ENCODE measurements around the gene AOX1.

AOX1 gene

GRCh38 chr2:200595913-200596312 is 10.1 kb downstream of the AOX1 start:
- no peak for TF ChIP-seq EZH2phosphoT487 (IDR thresholded peaks at IDR 0.05; ENCODE audit: borderline replicate concordance, low read length)
- TF ChIP-seq, protein P1, sequence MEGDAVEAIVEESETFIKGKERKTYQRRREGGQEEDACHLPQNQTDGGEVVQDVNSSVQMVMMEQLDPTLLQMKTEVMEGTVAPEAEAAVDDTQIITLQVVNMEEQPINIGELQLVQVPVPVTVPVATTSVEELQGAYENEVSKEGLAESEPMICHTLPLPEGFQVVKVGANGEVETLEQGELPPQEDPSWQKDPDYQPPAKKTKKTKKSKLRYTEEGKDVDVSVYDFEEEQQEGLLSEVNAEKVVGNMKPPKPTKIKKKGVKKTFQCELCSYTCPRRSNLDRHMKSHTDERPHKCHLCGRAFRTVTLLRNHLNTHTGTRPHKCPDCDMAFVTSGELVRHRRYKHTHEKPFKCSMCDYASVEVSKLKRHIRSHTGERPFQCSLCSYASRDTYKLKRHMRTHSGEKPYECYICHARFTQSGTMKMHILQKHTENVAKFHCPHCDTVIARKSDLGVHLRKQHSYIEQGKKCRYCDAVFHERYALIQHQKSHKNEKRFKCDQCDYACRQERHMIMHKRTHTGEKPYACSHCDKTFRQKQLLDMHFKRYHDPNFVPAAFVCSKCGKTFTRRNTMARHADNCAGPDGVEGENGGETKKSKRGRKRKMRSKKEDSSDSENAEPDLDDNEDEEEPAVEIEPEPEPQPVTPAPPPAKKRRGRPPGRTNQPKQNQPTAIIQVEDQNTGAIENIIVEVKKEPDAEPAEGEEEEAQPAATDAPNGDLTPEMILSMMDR (IDR thresholded peaks at IDR 0.05; ENCODE audit: low read depth, low read length, poor library complexity, severe bottlenecking) = no peak
- Histone ChIP-seq H3K4me2 (ENCODE audit: low read length) (no peak overlapping the region), H3K9me2 (replicated peaks; ENCODE audit: control insufficient read depth, low read length) (no peaks in the 10 kb centered on the region), H3K27ac (ENCODE audit: low read depth, low read length) (no peak overlapping the region), H3K27me3 (ENCODE audit: control insufficient read depth, low read length) (peaks cover 36% of the 10 kb centered on the region), H3K79me2 (ENCODE audit: control insufficient read depth, low read length) (no peaks in the 10 kb centered on the region), H3F3A (ENCODE audit: control insufficient read depth, insufficient read depth) (no peaks in the 10 kb centered on the region), H4K20me1 (ENCODE audit: control insufficient read depth, insufficient read depth, low read depth, low read length) (no peaks in the 10 kb centered on the region), H3K4me3 (ENCODE audit: low read length) (no peak overlapping the region), H3K4me1 (ENCODE audit: control insufficient read depth, low read length) (no peaks in the 10 kb centered on the region), H3K9me3 (ENCODE audit: control insufficient read depth, insufficient read depth, low read length) (no peaks in the 10 kb centered on the region), H3K36me3 (ENCODE audit: control insufficient read depth, low read length) (no peaks in the 10 kb centered on the region)

DNA sequence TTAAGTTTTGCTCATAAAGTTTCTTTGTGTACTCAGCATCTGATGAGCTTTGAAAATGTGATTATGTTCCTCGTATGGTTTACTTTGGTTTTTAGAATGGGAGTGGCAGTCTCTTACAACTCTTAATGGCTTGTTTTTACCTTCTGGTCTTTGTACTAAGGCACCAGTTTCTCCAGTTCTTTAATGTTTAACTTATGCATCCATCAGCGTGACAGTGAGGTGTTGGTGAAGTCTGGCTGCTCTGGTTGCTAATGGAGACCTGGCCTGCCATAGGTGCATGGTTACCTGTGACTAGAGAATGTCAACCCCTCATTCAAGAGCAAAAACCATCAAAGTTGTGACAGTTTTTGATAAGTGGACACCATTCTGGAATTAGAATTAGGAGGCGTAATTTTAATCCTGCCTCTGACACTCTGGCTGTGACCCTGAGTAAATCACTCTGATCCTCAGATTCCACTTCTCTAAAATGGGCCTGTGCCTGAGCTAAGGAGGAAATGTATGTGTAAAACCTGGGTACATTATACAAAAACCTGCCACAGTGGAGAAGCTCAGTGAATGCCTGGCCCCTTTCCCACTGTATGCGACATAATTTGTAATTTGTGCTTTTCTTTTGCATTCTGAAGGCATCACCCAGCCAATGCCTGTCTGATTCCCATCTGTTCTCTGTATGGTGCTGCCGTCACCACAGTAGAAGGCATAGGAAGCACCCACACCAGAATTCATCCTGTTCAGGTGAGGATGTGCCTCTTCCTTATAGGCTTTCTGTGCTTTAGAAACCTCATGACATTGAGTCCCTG is 11.2 kb downstream of the AOX1 start:
- H3K27ac ChIP-seq (ENCODE audit: low read depth, low read length) = no peak overlapping the region

DNA sequence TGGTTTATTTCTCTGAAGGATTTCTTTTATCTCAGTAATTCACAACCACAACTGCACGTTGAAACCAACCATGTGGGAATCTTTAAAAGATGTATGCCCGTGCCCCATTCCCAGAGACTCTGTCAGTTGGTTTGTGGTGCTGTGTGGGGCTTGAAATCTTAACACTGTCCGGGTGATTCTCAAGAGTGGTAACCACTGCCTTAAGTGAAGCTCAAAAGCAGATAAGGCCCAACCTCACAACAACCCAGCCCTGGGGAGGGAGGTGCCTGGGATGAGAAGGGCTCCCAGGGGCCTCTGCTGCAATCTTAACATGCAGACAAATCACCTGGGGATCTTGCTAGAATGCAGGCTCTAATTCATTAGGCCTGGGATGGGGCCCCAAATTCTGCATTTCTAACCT is 13.4 kb downstream of the AOX1 start:
- H3K4me1 ChIP-seq (ENCODE audit: control insufficient read depth, low read length) = no peaks in the 10 kb centered on the region
- no peaks in the 10 kb centered on the region for H3K36me3 ChIP-seq (ENCODE audit: control insufficient read depth, low read length)
- no peak overlapping the region for H3K4me2 ChIP-seq (ENCODE audit: low read length)
- no peaks in the 10 kb centered on the region for H3K9me2 ChIP-seq (replicated peaks; ENCODE audit: control insufficient read depth, low read length)
- no peak overlapping the region for H3K27ac ChIP-seq (ENCODE audit: low read depth, low read length)
- H3K27me3 ChIP-seq (ENCODE audit: control insufficient read depth, low read length) = peaks cover 23% of the 10 kb centered on the region
- no peak for TF ChIP-seq EZH2phosphoT487 (IDR thresholded peaks at IDR 0.05; ENCODE audit: borderline replicate concordance, low read length)
- TF ChIP-seq, protein P1 (IDR thresholded peaks at IDR 0.05; ENCODE audit: low read depth, low read length, poor library complexity, severe bottlenecking) = no peak
- no peaks in the 10 kb centered on the region for H3F3A ChIP-seq (ENCODE audit: control insufficient read depth, insufficient read depth)
- no peaks in the 10 kb centered on the region for H3K79me2 ChIP-seq (ENCODE audit: control insufficient read depth, low read length)
- H3K4me3 ChIP-seq (ENCODE audit: low read length) = no peak overlapping the region
- no peaks in the 10 kb centered on the region for H4K20me1 ChIP-seq (ENCODE audit: control insufficient read depth, insufficient read depth, low read depth, low read length)
- H3K9me3 ChIP-seq (ENCODE audit: control insufficient read depth, insufficient read depth, low read length) = no peaks in the 10 kb centered on the region

More for the DNA sequence above, 11.2 kb downstream of the AOX1 start:
- Histone ChIP-seq H3K4me1 (ENCODE audit: control insufficient read depth, low read length) (no peaks in the 10 kb centered on the region), H4K20me1 (ENCODE audit: control insufficient read depth, insufficient read depth, low read depth, low read length) (no peaks in the 10 kb centered on the region), H3K9me3 (ENCODE audit: control insufficient read depth, insufficient read depth, low read length) (no peaks in the 10 kb centered on the region), H3F3A (ENCODE audit: control insufficient read depth, insufficient read depth) (no peaks in the 10 kb centered on the region), H3K9me2 (replicated peaks; ENCODE audit: control insufficient read depth, low read length) (no peaks in the 10 kb centered on the region), H3K4me3 (ENCODE audit: low read length) (no peak overlapping the region), H3K36me3 (ENCODE audit: control insufficient read depth, low read length) (no peaks in the 10 kb centered on the region), H3K4me2 (ENCODE audit: low read length) (no peak overlapping the region), H3K27me3 (ENCODE audit: control insufficient read depth, low read length) (peaks cover 36% of the 10 kb centered on the region), H3K79me2 (ENCODE audit: control insufficient read depth, low read length) (no peaks in the 10 kb centered on the region)
- no peak for TF ChIP-seq EZH2phosphoT487 (IDR thresholded peaks at IDR 0.05; ENCODE audit: borderline replicate concordance, low read length)
- TF ChIP-seq, protein P1 (IDR thresholded peaks at IDR 0.05; ENCODE audit: low read depth, low read length, poor library complexity, severe bottlenecking) = no peak
